ENCODE results near the gene ZFYVE9. TPM values are rescaled to one million over a fixed set of nuclear protein-coding genes. Genes with fewer than 3 reads are reported as not detected.

Gene ZFYVE9
- total RNA-seq, 1 experiment from 2014 or later: 19.6 TPM

GRCh38 chr1:52192436-52192835, 50.5 kb downstream of the ZFYVE9 start:
- DNase-seq (ENCODE audit: low spot score) (no peak), ATAC-seq (no peak)
- Mint-ChIP-seq H3K27me3 (ENCODE audit: low read depth) (no peaks in the 10 kb centered on the region), H3K36me3 (no peaks in the 10 kb centered on the region), H3K4me1 (0 out of 2 replicates have a peak, but pooled peaks cover 3% of the 10 kb centered on the region), H3K27ac (no peak overlapping the region), H3K4me3 (no peak overlapping the region), H3K9me3 (no peaks in the 10 kb centered on the region)
- TF ChIP-seq ZNF396 (CRISPR knock-in tag; IDR thresholded peaks at IDR 0.05; ENCODE audit: borderline replicate concordance) (no peak), ZNF281 (CRISPR knock-in tag; IDR thresholded peaks at IDR 0.05) (no peak), HMGA2 (CRISPR knock-in tag; IDR thresholded peaks at IDR 0.05) (no peak), USF2 (CRISPR knock-in tag; IDR thresholded peaks at IDR 0.05) (no peak), CBFB (CRISPR knock-in tag; IDR thresholded peaks at IDR 0.05; ENCODE audit: low read depth) (no peak), ESRRA (CRISPR knock-in tag; IDR thresholded peaks at IDR 0.05; ENCODE audit: borderline replicate concordance) (no peak), PRRX2 (CRISPR knock-in tag; IDR thresholded peaks at IDR 0.05) (no peak), MXD4 (CRISPR knock-in tag; IDR thresholded peaks at IDR 0.05; ENCODE audit: borderline replicate concordance) (no peak), RELA (CRISPR knock-in tag; IDR thresholded peaks at IDR 0.05; ENCODE audit: borderline replicate concordance) (no peak), CREB1 (CRISPR knock-in tag; IDR thresholded peaks at IDR 0.05) (no peak), ERG (CRISPR knock-in tag; IDR thresholded peaks at IDR 0.05) (no peak)
- CTCF ChIA-PET: no interaction called here
- POLR2A ChIA-PET: no interaction called here

DNA sequence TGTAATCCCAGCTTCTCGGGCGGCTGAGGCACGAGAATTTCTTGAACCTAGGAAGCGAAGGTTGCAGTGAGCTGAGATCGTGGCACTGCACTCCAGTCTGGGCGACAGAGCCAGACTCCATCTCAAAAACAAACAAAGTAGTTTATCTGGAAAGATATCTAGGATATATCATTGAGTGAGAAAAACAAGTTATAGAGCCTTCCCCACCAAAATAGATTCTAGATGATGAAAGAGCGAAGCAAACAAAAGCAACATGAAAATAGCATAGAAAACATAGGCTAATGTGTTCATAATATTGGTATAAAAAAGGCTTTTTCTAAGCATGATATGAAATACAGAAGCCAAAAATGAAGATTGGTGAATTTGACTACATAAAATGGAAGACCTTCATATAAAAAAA, 52.1 kb downstream of the ZFYVE9 start:
- Mint-ChIP-seq H3K9me3 (peaks cover 4% of the 10 kb centered on the region; the same call in 1 of the 2 replicates), H3K4me1 (0 out of 2 replicates have a peak, but pooled peaks cover 3% of the 10 kb centered on the region), H3K4me3 (no peak overlapping the region), H3K27me3 (ENCODE audit: low read depth) (no peaks in the 10 kb centered on the region), H3K36me3 (no peaks in the 10 kb centered on the region), H3K27ac (no peak overlapping the region)
- no peak for DNase-seq (ENCODE audit: low spot score)
- ATAC-seq: no peak
- ChIA-PET CTCF (no interaction called here), POLR2A (no interaction called here)
- TF ChIP-seq ZNF423 (CRISPR knock-in tag; IDR thresholded peaks at IDR 0.05): no peak
- TF ChIP-seq, protein P1, sequence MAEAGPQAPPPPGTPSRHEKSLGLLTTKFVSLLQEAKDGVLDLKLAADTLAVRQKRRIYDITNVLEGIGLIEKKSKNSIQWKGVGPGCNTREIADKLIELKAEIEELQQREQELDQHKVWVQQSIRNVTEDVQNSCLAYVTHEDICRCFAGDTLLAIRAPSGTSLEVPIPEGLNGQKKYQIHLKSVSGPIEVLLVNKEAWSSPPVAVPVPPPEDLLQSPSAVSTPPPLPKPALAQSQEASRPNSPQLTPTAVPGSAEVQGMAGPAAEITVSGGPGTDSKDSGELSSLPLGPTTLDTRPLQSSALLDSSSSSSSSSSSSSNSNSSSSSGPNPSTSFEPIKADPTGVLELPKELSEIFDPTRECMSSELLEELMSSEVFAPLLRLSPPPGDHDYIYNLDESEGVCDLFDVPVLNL (CRISPR knock-in tag; IDR thresholded peaks at IDR 0.05; ENCODE audit: borderline replicate concordance, low read depth): no peak
- TF ChIP-seq MXD4 (CRISPR knock-in tag; IDR thresholded peaks at IDR 0.05; ENCODE audit: borderline replicate concordance): no peak
- TF ChIP-seq ETV6 (CRISPR knock-in tag; IDR thresholded peaks at IDR 0.05): no peak
- TF ChIP-seq MYBL2 (CRISPR knock-in tag; IDR thresholded peaks at IDR 0.05): no peak
- TF ChIP-seq SOX15 (CRISPR knock-in tag; IDR thresholded peaks at IDR 0.05): no peak
- TF ChIP-seq ZNF281 (CRISPR knock-in tag; IDR thresholded peaks at IDR 0.05): no peak
- TF ChIP-seq, protein P2, sequence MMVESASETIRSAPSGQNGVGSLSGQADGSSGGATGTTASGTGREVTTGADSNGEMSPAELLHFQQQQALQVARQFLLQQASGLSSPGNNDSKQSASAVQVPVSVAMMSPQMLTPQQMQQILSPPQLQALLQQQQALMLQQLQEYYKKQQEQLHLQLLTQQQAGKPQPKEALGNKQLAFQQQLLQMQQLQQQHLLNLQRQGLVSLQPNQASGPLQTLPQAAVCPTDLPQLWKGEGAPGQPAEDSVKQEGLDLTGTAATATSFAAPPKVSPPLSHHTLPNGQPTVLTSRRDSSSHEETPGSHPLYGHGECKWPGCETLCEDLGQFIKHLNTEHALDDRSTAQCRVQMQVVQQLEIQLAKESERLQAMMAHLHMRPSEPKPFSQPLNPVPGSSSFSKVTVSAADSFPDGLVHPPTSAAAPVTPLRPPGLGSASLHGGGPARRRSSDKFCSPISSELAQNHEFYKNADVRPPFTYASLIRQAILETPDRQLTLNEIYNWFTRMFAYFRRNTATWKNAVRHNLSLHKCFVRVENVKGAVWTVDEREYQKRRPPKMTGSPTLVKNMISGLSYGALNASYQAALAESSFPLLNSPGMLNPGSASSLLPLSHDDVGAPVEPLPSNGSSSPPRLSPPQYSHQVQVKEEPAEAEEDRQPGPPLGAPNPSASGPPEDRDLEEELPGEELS (CRISPR knock-in tag; IDR thresholded peaks at IDR 0.05): no peak

Measured in WTC11 (cell line).